Measurements from ENCODE around the gene DEDD.
"Not testable (repeated sequence)": the region's sequence is repeated elsewhere in the genome, so short reads cannot be mapped to it uniquely, and the experiment has no call there.

DEDD gene

GRCh38 chr1:161121834-161122233 is 10.6 kb downstream of the DEDD start:
- DNase-seq, result no peak

GRCh38 chr1:161121042-161121650 is 11.3 kb downstream of the DEDD start:
- DNase-seq, result no peak

GRCh38 chr1:161119092-161119903 is 13.2 kb downstream of the DEDD start:
- DNase-seq, result no peak

- peak; percentile 71 for DNase-seq
Observed at GRCh38 chr1:161117759-161118581, 14.5 kb downstream of the DEDD start, which contains the start of the genes NIT1 and PFDN2. Gene NIT1, plus strand, starts transcription at chr1:161118105. Its CDS starts 72 bp downstream, at chr1:161118177. Gene PFDN2, minus strand, starts transcription at chr1:161118037. Its CDS starts 11 bp downstream, at chr1:161118026.

GRCh38 chr1:161115961-161116360 is 16.5 kb downstream of the DEDD start:
- not testable (repeated sequence) for DNase-seq

GRCh38 chr1:161115132-161115711 is 17.2 kb downstream of the DEDD start:
- no peak for DNase-seq

- DNase-seq, result no peak
Observed at GRCh38 chr1:161114556-161114955, 17.9 kb downstream of the DEDD start.

- DNase-seq, result no peak
Observed at GRCh38 chr1:161113915-161114314, 18.6 kb downstream of the DEDD start.

GRCh38 chr1:161111527-161111926 is 20.9 kb downstream of the DEDD start:
- no peak for DNase-seq

GRCh38 chr1:161111117-161111516 is 21.4 kb downstream of the DEDD start:
- no peak for DNase-seq

GRCh38 chr1:161106431-161106830 is 26.0 kb downstream of the DEDD start:
- no peak for DNase-seq

GRCh38 chr1:161100556-161100955 is 31.9 kb downstream of the DEDD start:
- no peak for DNase-seq

- DNase-seq, result no peak
Observed at GRCh38 chr1:161099090-161099802, 33.2 kb downstream of the DEDD start.

GRCh38 chr1:161098210-161099068 is 34.0 kb downstream of the DEDD start, which contains the start of gene KLHDC9:
Gene KLHDC9, plus strand, starts transcription at chr1:161098361. Its CDS starts 175 bp downstream, at chr1:161098536.
- peak; percentile 85 for DNase-seq

- no peak for DNase-seq
Observed at GRCh38 chr1:161096530-161096929, 35.9 kb downstream of the DEDD start.

GRCh38 chr1:161096015-161096414 is 36.5 kb downstream of the DEDD start:
- no peak for DNase-seq

GRCh38 chr1:161095230-161095629 is 37.2 kb downstream of the DEDD start:
- no peak for DNase-seq

GRCh38 chr1:161094481-161094880 is 38.0 kb downstream of the DEDD start:
- no peak for DNase-seq

GRCh38 chr1:161092621-161093028 is 39.8 kb downstream of the DEDD start:
- no peak for DNase-seq

- DNase-seq, result no peak
Observed at GRCh38 chr1:161091796-161092507, 40.5 kb downstream of the DEDD start.

Data from NCI-H2107 (cell line).